ENCODE results near the gene HEXB.

The HEXB gene

GRCh38 chr5:74667396-74667795, 17.6 kb upstream of the HEXB start:
- TF ChIP-seq CTCF (IDR thresholded peaks at IDR 0.05; ENCODE audit: low read depth, low read length, poor library complexity, severe bottlenecking) (no peak), EZH2phosphoT487 (IDR thresholded peaks at IDR 0.05; ENCODE audit: borderline replicate concordance, low read length) (no peak)
- Histone ChIP-seq H3K27me3 (ENCODE audit: control insufficient read depth, low read length) (no peaks in the 10 kb centered on the region), H3K79me2 (ENCODE audit: control insufficient read depth, low read length) (no peaks in the 10 kb centered on the region), H3K4me2 (ENCODE audit: low read length) (no peak overlapping the region), H3K9me3 (ENCODE audit: control insufficient read depth, insufficient read depth, low read length) (peaks cover 15% of the 10 kb centered on the region; the same call in 1 of the 2 replicates), H3F3A (ENCODE audit: control insufficient read depth, insufficient read depth) (no peaks in the 10 kb centered on the region), H3K9me2 (replicated peaks; ENCODE audit: control insufficient read depth, low read length) (no peaks in the 10 kb centered on the region), H3K4me1 (ENCODE audit: control insufficient read depth, low read length) (no peaks in the 10 kb centered on the region), H3K27ac (ENCODE audit: low read depth, low read length) (no peak overlapping the region), H3K4me3 (ENCODE audit: low read length) (no peak overlapping the region), H3K36me3 (ENCODE audit: control insufficient read depth, low read length) (no peaks in the 10 kb centered on the region), H4K20me1 (ENCODE audit: control insufficient read depth, insufficient read depth, low read depth, low read length) (no peaks in the 10 kb centered on the region)

GRCh38 chr5:74669821-74670220, 15.2 kb upstream of the HEXB start:
- Histone ChIP-seq H3K27me3 (ENCODE audit: control insufficient read depth, low read length) (no peaks in the 10 kb centered on the region; the same call in 1 of the 2 replicates), H3K36me3 (ENCODE audit: control insufficient read depth, low read length) (no peaks in the 10 kb centered on the region), H3K79me2 (ENCODE audit: control insufficient read depth, low read length) (no peaks in the 10 kb centered on the region), H3F3A (ENCODE audit: control insufficient read depth, insufficient read depth) (no peaks in the 10 kb centered on the region), H3K9me2 (replicated peaks; ENCODE audit: control insufficient read depth, low read length) (no peaks in the 10 kb centered on the region), H3K4me2 (ENCODE audit: low read length) (no peak overlapping the region), H3K27ac (ENCODE audit: low read depth, low read length) (no peak overlapping the region), H3K9me3 (ENCODE audit: control insufficient read depth, insufficient read depth, low read length) (peaks cover 15% of the 10 kb centered on the region; the same call in 1 of the 2 replicates), H4K20me1 (ENCODE audit: control insufficient read depth, insufficient read depth, low read depth, low read length) (no peaks in the 10 kb centered on the region), H3K4me3 (ENCODE audit: low read length) (no peak overlapping the region), H3K4me1 (ENCODE audit: control insufficient read depth, low read length) (no peaks in the 10 kb centered on the region)
- no peak for TF ChIP-seq CTCF (IDR thresholded peaks at IDR 0.05; ENCODE audit: low read depth, low read length, poor library complexity, severe bottlenecking)
- no peak for TF ChIP-seq EZH2phosphoT487 (IDR thresholded peaks at IDR 0.05; ENCODE audit: borderline replicate concordance, low read length)

- no peaks in the 10 kb centered on the region for H3K36me3 ChIP-seq (ENCODE audit: control insufficient read depth, low read length)
- H3K4me3 ChIP-seq (ENCODE audit: low read length) = no peak overlapping the region
- no peaks in the 10 kb centered on the region for H4K20me1 ChIP-seq (ENCODE audit: control insufficient read depth, insufficient read depth, low read depth, low read length)
- no peak overlapping the region for H3K27ac ChIP-seq (ENCODE audit: low read depth, low read length)
- H3K9me3 ChIP-seq (ENCODE audit: control insufficient read depth, insufficient read depth, low read length) = peaks cover 15% of the 10 kb centered on the region; the same call in 1 of the 2 replicates
- peaks cover 3% of the 10 kb centered on the region; the same call in 1 of the 2 replicates for H3K27me3 ChIP-seq (ENCODE audit: control insufficient read depth, low read length)
- TF ChIP-seq CTCF (IDR thresholded peaks at IDR 0.05; ENCODE audit: low read depth, low read length, poor library complexity, severe bottlenecking) (no peak), EZH2phosphoT487 (IDR thresholded peaks at IDR 0.05; ENCODE audit: borderline replicate concordance, low read length) (no peak)
- H3K9me2 ChIP-seq (replicated peaks; ENCODE audit: control insufficient read depth, low read length) = no peaks in the 10 kb centered on the region
- H3F3A ChIP-seq (ENCODE audit: control insufficient read depth, insufficient read depth) = no peaks in the 10 kb centered on the region
- no peak overlapping the region for H3K4me2 ChIP-seq (ENCODE audit: low read length)
- H3K4me1 ChIP-seq (ENCODE audit: control insufficient read depth, low read length) = no peaks in the 10 kb centered on the region
- H3K79me2 ChIP-seq (ENCODE audit: control insufficient read depth, low read length) = no peaks in the 10 kb centered on the region
These were observed 14.5 kb upstream of the HEXB start for GRCh38 chr5:74670396-74671038.

Measured in DOHH2 (cell line).